NCI-H1436 treated with DMSO at 0.1 percent for 48 hours (cell line): ENCODE data around the gene DUSP3.
"Not testable (repeated sequence)": the region's sequence is repeated elsewhere in the genome, so short reads cannot be mapped to it uniquely, and the experiment has no call there.

Experiments used
- DNase-seq: peaks from one replicate; lab custom pipeline; 2025; lab: John Stamatoyannopoulos, UW

The DUSP3 gene

GRCh38 chr17:43800736-43801135, 22.0 kb upstream of the DUSP3 start:
- no peak for DNase-seq

GRCh38 chr17:43799047-43799446, 20.3 kb upstream of the DUSP3 start:
- DNase-seq, result no peak

GRCh38 chr17:43798024-43798423, 19.2 kb upstream of the DUSP3 start:
- not testable (repeated sequence) for DNase-seq

- DNase-seq, result not testable (repeated sequence)
Observed at GRCh38 chr17:43792668-43793067, 13.9 kb upstream of the DUSP3 start.

GRCh38 chr17:43791589-43791988, 12.8 kb upstream of the DUSP3 start:
- no peak for DNase-seq

GRCh38 chr17:43790311-43790940, 11.6 kb upstream of the DUSP3 start:
- DNase-seq, result no peak

GRCh38 chr17:43789482-43789881, 10.7 kb upstream of the DUSP3 start:
- DNase-seq, result no peak

- no peak for DNase-seq
Observed at GRCh38 chr17:43788540-43788939, 9.8 kb upstream of the DUSP3 start.

- no peak for DNase-seq
Observed at GRCh38 chr17:43787728-43788127, 9.0 kb upstream of the DUSP3 start.

GRCh38 chr17:43784628-43785101, 5.9 kb upstream of the DUSP3 start:
- no peak for DNase-seq

- no peak for DNase-seq
Observed at GRCh38 chr17:43784068-43784467, 5.3 kb upstream of the DUSP3 start.

GRCh38 chr17:43782913-43783680, 4.3 kb upstream of the DUSP3 start:
- no peak for DNase-seq

- DNase-seq, result no peak
Observed at GRCh38 chr17:43780135-43780534, 1.4 kb upstream of the DUSP3 start, which contains the start of gene CFAP97D1. Gene CFAP97D1 (plus strand): TSS chr17:43780435. CDS start chr17:43780463, 28 bp downstream.

- DNase-seq, result no peak
Observed at GRCh38 chr17:43779145-43780125, 658 bp upstream of the DUSP3 start.

- no peak for DNase-seq
Observed at GRCh38 chr17:43774304-43775250, 4.2 kb downstream of the DUSP3 start.

GRCh38 chr17:43772877-43773648, 5.7 kb downstream of the DUSP3 start:
- no peak for DNase-seq

- no peak for DNase-seq
Observed at GRCh38 chr17:43771463-43771862, 7.3 kb downstream of the DUSP3 start.

- no peak for DNase-seq
Observed at GRCh38 chr17:43770957-43771356, 7.8 kb downstream of the DUSP3 start.

GRCh38 chr17:43769859-43770258, 8.9 kb downstream of the DUSP3 start:
- no peak for DNase-seq

GRCh38 chr17:43769426-43769825, 9.4 kb downstream of the DUSP3 start:
- DNase-seq, result no peak
